Loucy (cell line): ENCODE data around the gene CNPY1.

ENCODE experiments used
- H2AFZ ChIP-seq: fragments of 200-600 bp; sonication (generic); 2 replicates; pipeline ENCODE4 v1.6.0; 2016; ENCODE audit warnings: antibody characterized with exemption, mild to moderate bottlenecking, low read length, moderate library complexity
- H3F3A ChIP-seq: fragments of 200-600 bp; 2 replicates; pipeline ENCODE4 v1.6.0; 2016; ENCODE audit warnings: antibody characterized with exemption, low read depth, mild to moderate bottlenecking
- H3K27me3 ChIP-seq: fragments of 200-600 bp; sonication (generic); 2 replicates; pipeline ENCODE4 v1.6.1; 2014; ENCODE audit warnings: low read length, mild to moderate bottlenecking; ENCODE audit not compliant: insufficient read depth, poor library complexity, severe bottlenecking
- H3K36me3 ChIP-seq: fragments of 200-600 bp; sonication (generic); 2 replicates; pipeline ENCODE4 v1.6.1; 2016; ENCODE audit warnings: low read length; ENCODE audit not compliant: insufficient read depth
- H3K4me1 ChIP-seq: fragments of 200-600 bp; sonication (generic); 2 replicates; pipeline ENCODE4 v1.5.1; 2014; ENCODE audit warnings: low read length, mild to moderate bottlenecking; ENCODE audit not compliant: insufficient read depth, poor library complexity, severe bottlenecking
- H3K4me2 ChIP-seq: fragments of 200-600 bp; sonication (generic); 2 replicates; pipeline ENCODE4 v1.6.0; 2014; ENCODE audit warnings: antibody characterized with exemption, low read length, low read depth, mild to moderate bottlenecking; ENCODE audit not compliant: poor library complexity, severe bottlenecking
- H3K4me3 ChIP-seq: fragments of 200-600 bp; sonication (generic); 2 replicates; pipeline ENCODE4 v1.5.1; 2014; ENCODE audit warnings: low read length, mild to moderate bottlenecking, mixed read lengths; ENCODE audit not compliant: poor library complexity, severe bottlenecking
- H3K79me2 ChIP-seq: fragments of 200-600 bp; sonication (generic); 2 replicates; pipeline ENCODE4 v1.6.1; 2014; ENCODE audit warnings: low read length; ENCODE audit not compliant: insufficient read depth
- H3K9ac ChIP-seq: fragments of 200-600 bp; sonication (generic); 2 replicates; pipeline ENCODE4 v1.6.0; 2014; ENCODE audit warnings: mild to moderate bottlenecking, low read depth, low read length, moderate library complexity; ENCODE audit not compliant: poor library complexity, severe bottlenecking
- H3K9me2 ChIP-seq: fragments of 200-600 bp; sonication (generic); replicated peaks from 2 replicates; pipeline ENCODE4 v1.6.1; 2016; ENCODE audit warnings: low read depth, low read length, mixed read lengths
- H3K9me3 ChIP-seq: fragments of 200-600 bp; sonication (generic); 2 replicates; pipeline ENCODE4 v1.6.1; 2014; ENCODE audit warnings: mild to moderate bottlenecking, antibody characterized with exemption, low read length, low read depth; ENCODE audit not compliant: insufficient read depth
- H4K20me1 ChIP-seq: fragments of 200-600 bp; sonication (generic); 2 replicates; pipeline ENCODE4 v1.6.0; 2014; ENCODE audit warnings: antibody characterized with exemption, low read length, mild to moderate bottlenecking; ENCODE audit not compliant: insufficient read depth, poor library complexity, severe bottlenecking
- CTCF ChIP-seq: fragments of 200-600 bp; sonication (generic); conservative IDR thresholded peaks from 2 replicates; pipeline ENCODE4 v1.5.1; 2014; ENCODE audit warnings: mild to moderate bottlenecking, antibody characterized with exemption, low read length
- EZH2phosphoT487 ChIP-seq: fragments of 200-600 bp; IDR thresholded peaks from 2 replicates; pipeline ENCODE4 v1.6.1; 2018; ENCODE audit warnings: antibody characterized with exemption, mild to moderate bottlenecking, moderate library complexity, borderline replicate concordance

CNPY1 gene

GRCh38 chr7:155544485-155544884 lies 1.9 kb downstream of the CNPY1 start:
- no peak for TF ChIP-seq EZH2phosphoT487
- TF ChIP-seq CTCF = no peak
- no peaks in the 10 kb centered on the region for H3K4me1 ChIP-seq
- H3K9ac ChIP-seq = no peak overlapping the region
- no peak overlapping the region for H2AFZ ChIP-seq
- no peaks in the 10 kb centered on the region for H4K20me1 ChIP-seq
- H3K9me2 ChIP-seq = no peaks in the 10 kb centered on the region
- no peaks in the 10 kb centered on the region for H3F3A ChIP-seq
- no peak overlapping the region for H3K4me3 ChIP-seq
- no peaks in the 10 kb centered on the region for H3K36me3 ChIP-seq
- H3K9me3 ChIP-seq = no peaks in the 10 kb centered on the region
- H3K27me3 ChIP-seq = no peaks in the 10 kb centered on the region
- no peaks in the 10 kb centered on the region for H3K79me2 ChIP-seq
- H3K4me2 ChIP-seq = no peak overlapping the region

- Histone ChIP-seq H3K4me3 (no peak overlapping the region), H3K9ac (no peak overlapping the region), H3K4me1 (no peaks in the 10 kb centered on the region), H3F3A (no peaks in the 10 kb centered on the region), H3K79me2 (no peaks in the 10 kb centered on the region), H4K20me1 (no peaks in the 10 kb centered on the region), H3K4me2 (no peak overlapping the region), H3K27me3 (no peaks in the 10 kb centered on the region), H3K36me3 (no peaks in the 10 kb centered on the region), H2AFZ (no peak overlapping the region), H3K9me3 (no peaks in the 10 kb centered on the region), H3K9me2 (no peaks in the 10 kb centered on the region)
- no peak for TF ChIP-seq CTCF
- no peak for TF ChIP-seq EZH2phosphoT487
Measured at GRCh38 chr7:155543926-155544325, 2.4 kb downstream of the CNPY1 start.

GRCh38 chr7:155543011-155543876 lies 3.1 kb downstream of the CNPY1 start:
- H3K36me3 ChIP-seq = no peaks in the 10 kb centered on the region
- no peaks in the 10 kb centered on the region for H3K27me3 ChIP-seq
- no peaks in the 10 kb centered on the region for H3F3A ChIP-seq
- TF ChIP-seq EZH2phosphoT487 = no peak
- TF ChIP-seq CTCF = no peak
- no peaks in the 10 kb centered on the region for H4K20me1 ChIP-seq
- no peaks in the 10 kb centered on the region for H3K9me2 ChIP-seq
- H3K4me1 ChIP-seq = no peaks in the 10 kb centered on the region
- no peak overlapping the region for H2AFZ ChIP-seq
- no peak overlapping the region for H3K4me2 ChIP-seq
- H3K79me2 ChIP-seq = no peaks in the 10 kb centered on the region
- H3K4me3 ChIP-seq = no peak overlapping the region
- H3K9ac ChIP-seq = no peak overlapping the region
- H3K9me3 ChIP-seq = no peaks in the 10 kb centered on the region
